CD8-positive, alpha-beta memory T cell (primary cell): ENCODE measurements around the gene ANKRD44. TPM values are rescaled to one million over a fixed set of nuclear protein-coding genes. Genes with fewer than 3 reads are reported as not detected.
A peak's percentile ranks its signal among the peaks of the same experiment; 100 is the strongest.

ENCODE experiments used
- CTCF ChIA-PET: fragments of 350-600 bp; sonication (Branson Sonifier 250); formaldehyde crosslinking; loops from one replicate; lab custom pipeline; 2021; ENCODE audit warnings: antibody characterized with exemption; lab: Charles Lee
- POLR2A ChIA-PET: fragments of 350-600 bp; sonication (Branson Sonifier 250); formaldehyde crosslinking; loops from one replicate; lab custom pipeline; 2021; ENCODE audit warnings: antibody characterized with exemption; lab: Charles Lee
- DNase-seq, 5 donors: peaks; one replicate each; pipeline versions ENCODE4 v3.0.0 to v3.0.0-alpha.2; 2020 to 2022; ENCODE audit warnings: mixed read lengths in 1 of 5
- H3K27ac ChIP-seq: one replicate; pipeline ENCODE4 v1.7.0; 2013; ENCODE audit warnings: low read depth, mild to moderate bottlenecking, low read length, moderate library complexity
- H3K27me3 ChIP-seq: 2 replicates; pipeline ENCODE4 v1.7.0; 2013; ENCODE audit warnings: low read length, mild to moderate bottlenecking; ENCODE audit not compliant: insufficient read depth, poor library complexity, severe bottlenecking
- H3K36me3 ChIP-seq: 2 replicates; pipeline ENCODE4 v1.7.0; 2013; ENCODE audit warnings: mild to moderate bottlenecking, low read length, moderate library complexity; ENCODE audit not compliant: insufficient read depth
- H3K4me1 ChIP-seq: 2 replicates; pipeline ENCODE4 v1.7.0; 2013; ENCODE audit warnings: mild to moderate bottlenecking, low read length, moderate library complexity; ENCODE audit not compliant: insufficient read depth
- H3K4me3 ChIP-seq: 2 replicates; pipeline ENCODE4 v1.7.0; 2013; ENCODE audit warnings: mild to moderate bottlenecking, low read length
- H3K9me3 ChIP-seq: 2 replicates; pipeline ENCODE4 v1.7.0; 2013; ENCODE audit warnings: mild to moderate bottlenecking, low read length
- H3K27ac Mint-ChIP-seq, 8 donors: one replicate each; pipeline ENCODE4 v1.8.0; 2020 to 2021; ENCODE audit warnings: mixed read lengths in 8 of 8, mild to moderate bottlenecking in 6 of 8, inconsistent platforms in 3 of 8, moderate library complexity in 3 of 8
- H3K27me3 Mint-ChIP-seq, 2 donors: one replicate each; pipeline ENCODE4 v1.8.0; 2020 to 2021; ENCODE audit warnings: mixed read lengths in 2 of 2, mild to moderate bottlenecking in 1 of 2, moderate library complexity in 1 of 2
- H3K36me3 Mint-ChIP-seq, 3 donors: one replicate each; pipeline ENCODE4 v1.8.0; 2020 to 2021; ENCODE audit warnings: mixed read lengths in 3 of 3, inconsistent platforms in 1 of 3, mild to moderate bottlenecking in 1 of 3
- H3K4me1 Mint-ChIP-seq, 3 donors: one replicate each; pipeline ENCODE4 v1.8.0; 2020 to 2021; ENCODE audit warnings: mixed read lengths in 3 of 3, inconsistent platforms in 1 of 3, mild to moderate bottlenecking in 1 of 3
- H3K4me3 Mint-ChIP-seq, 7 donors: one replicate each; pipeline ENCODE4 v1.8.0; 2020 to 2021; ENCODE audit warnings: mixed read lengths in 7 of 7, mild to moderate bottlenecking in 6 of 7, moderate library complexity in 4 of 7, inconsistent platforms in 2 of 7
- H3K9me3 Mint-ChIP-seq, 5 donors: one replicate each; pipeline ENCODE4 v1.8.0; 2020 to 2022; ENCODE audit warnings: mixed read lengths in 5 of 5, mild to moderate bottlenecking in 3 of 5, moderate library complexity in 2 of 5, inconsistent platforms in 1 of 5
- polyA plus RNA-seq: library from polyadenylated mRNA; unstranded; fragments of 300-500 nt; fragmentation: Illumina TruSeq; gene quantifications from one replicate; pipeline ENCODE4 v1.2.3, GENCODE V29; 2021
- total RNA-seq, 2 experiments: library from RNA; stranded (reverse); gene quantifications; one replicate each; pipeline ENCODE4 v1.2.3, GENCODE V29; 2021

Gene ANKRD44
- total and polyA plus RNA-seq, 3 experiments from 2014 or later, result 90.1 to 150 (median 142) TPM

DNA sequence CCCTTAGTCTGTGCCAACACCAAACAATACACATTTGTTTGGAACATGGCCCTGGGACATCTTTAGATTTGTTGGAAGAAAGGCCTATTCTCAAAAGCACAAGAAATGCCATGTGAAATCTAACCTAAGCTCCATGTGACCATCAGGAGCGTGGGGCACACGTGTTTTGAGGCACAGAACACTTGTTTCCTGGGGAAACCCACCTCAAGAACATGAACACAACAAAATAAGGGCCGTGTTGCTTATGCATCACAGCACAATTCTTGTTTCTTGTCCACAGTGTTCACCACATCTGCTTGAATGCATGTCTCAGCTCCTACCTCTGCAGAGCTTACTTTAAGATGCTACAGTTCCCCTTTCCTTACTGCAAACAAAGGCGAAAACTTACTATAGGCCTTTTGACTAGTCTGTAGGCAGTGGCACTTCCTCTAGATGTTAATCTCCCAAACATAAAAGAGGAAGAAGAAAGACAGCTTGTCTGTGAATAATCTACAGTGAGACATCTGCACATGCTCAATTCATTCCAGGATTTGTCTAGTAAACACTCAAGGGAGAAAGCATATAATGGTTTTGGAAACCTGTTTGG is 165.0 kb downstream of the ANKRD44 start:
- no peaks in the 10 kb centered on the region for H3K36me3 ChIP-seq
- POLR2A ChIA-PET, result interaction anchor here (0.5 to 0.6 kb wide), 4 partner anchors 53 to 346 kb away, joined by 3 to 4 read pairs (median 3); partner anchors contain the start of gene GTF3C3
- H3K4me1 ChIP-seq, result peaks cover 80% of the 10 kb centered on the region
- peak in 2 of 5 donors; percentile 37 to 66 for DNase-seq
- no peaks in the 10 kb centered on the region for H3K27me3 ChIP-seq
- CTCF ChIA-PET, result interaction anchor here (0.8 to 1.6 kb wide), 4 partner anchors 22 to 32 kb away, joined by 3 to 9 read pairs (median 4); no protein-coding TSS in a partner anchor
- Mint-ChIP-seq H3K27ac (peak overlapping the region in 7 of 8 donors; percentile 48 to 91 (median 90)), H3K4me3 (peak overlapping the region in 4 of 7 donors; percentile 6 to 65 (median 32)), H3K9me3 (no peaks in the 10 kb centered on the region), H3K36me3 (peaks cover 0 to 42% (median 2%) of the 10 kb centered on the region in 3 donors), H3K27me3 (no peaks in the 10 kb centered on the region), H3K4me1 (peaks cover 72 to 88% (median 85%) of the 10 kb centered on the region in 3 donors)
- no peak overlapping the region for H3K27ac ChIP-seq
- H3K9me3 ChIP-seq, result no peaks in the 10 kb centered on the region
- H3K4me3 ChIP-seq, result no peak overlapping the region

DNA sequence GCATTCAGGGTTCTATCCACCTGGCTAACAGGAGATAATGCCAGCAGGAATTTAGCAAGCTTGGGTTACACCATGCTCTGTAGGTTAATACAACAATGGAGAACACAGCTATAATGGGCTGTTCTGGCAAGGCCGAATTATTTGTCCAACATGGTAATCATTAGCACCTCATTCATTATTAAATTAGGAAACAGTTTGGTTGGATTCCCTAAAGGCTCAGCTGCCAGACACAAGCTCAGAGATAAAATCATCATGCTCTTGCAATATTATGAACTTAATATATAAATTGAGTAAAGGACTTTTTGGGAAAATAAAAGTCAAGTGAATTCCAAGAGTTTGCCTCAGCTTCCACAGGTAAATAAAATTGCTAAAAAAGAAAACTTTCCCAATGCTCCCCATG is 166.4 kb downstream of the ANKRD44 start:
- H3K36me3 Mint-ChIP-seq, result peaks cover 0 to 41% (median 3%) of the 10 kb centered on the region in 3 donors
- H3K4me3 ChIP-seq, result no peak overlapping the region
- no peaks in the 10 kb centered on the region for H3K27me3 Mint-ChIP-seq
- peaks cover 81% of the 10 kb centered on the region for H3K4me1 ChIP-seq
- no peaks in the 10 kb centered on the region for H3K27me3 ChIP-seq
- peaks cover 73 to 90% (median 85%) of the 10 kb centered on the region in 3 donors for H3K4me1 Mint-ChIP-seq
- peak overlapping the region in 7 of 8 donors; percentile 68 to 90 (median 73) for H3K27ac Mint-ChIP-seq
- no peak overlapping the region for H3K4me3 Mint-ChIP-seq
- CTCF ChIA-PET, result interaction anchor here (0.8 to 2.6 kb wide), 3 partner anchors 9 to 31 kb away, joined by 3 to 11 read pairs (median 9); no protein-coding TSS in a partner anchor
- H3K36me3 ChIP-seq, result no peaks in the 10 kb centered on the region
- POLR2A ChIA-PET, result no interaction called here
- H3K27ac ChIP-seq, result no peak overlapping the region
- H3K9me3 Mint-ChIP-seq, result no peaks in the 10 kb centered on the region
- DNase-seq, result no peak
- no peaks in the 10 kb centered on the region for H3K9me3 ChIP-seq

DNA sequence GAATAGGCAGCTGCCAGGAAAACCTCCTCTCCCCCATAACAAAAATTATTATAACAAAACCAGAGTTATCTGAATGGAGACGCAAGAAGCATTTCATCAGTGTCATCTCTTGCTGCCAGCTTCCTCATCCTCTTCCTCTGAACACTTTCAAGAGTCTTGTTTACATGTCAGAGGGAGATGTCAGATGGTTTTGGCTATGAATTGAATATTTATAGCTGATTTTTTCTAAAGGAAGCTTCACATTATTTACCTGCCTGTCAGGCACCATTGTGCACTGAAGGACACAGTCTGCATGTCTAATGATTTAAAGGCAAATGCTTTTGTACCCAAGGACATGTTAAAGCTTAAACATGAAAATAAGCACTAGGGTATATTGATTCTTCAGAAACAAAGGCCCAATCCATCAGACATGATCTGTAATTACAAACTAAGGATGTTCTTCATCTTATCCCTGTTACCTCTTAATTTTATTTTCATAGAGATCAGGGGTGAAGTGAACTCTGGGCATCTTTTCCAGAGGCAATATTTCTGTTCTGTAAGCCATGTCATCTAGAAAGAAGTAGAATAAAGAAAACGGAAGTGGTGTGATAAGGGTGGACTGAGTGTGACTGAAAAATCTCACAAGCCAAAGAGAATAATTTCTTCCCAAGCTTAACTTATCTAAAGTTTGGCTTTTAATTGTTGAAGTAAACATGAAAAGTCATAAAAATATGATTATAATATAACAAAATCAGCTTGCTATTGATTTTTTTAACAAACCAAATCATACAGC is 168.7 kb downstream of the ANKRD44 start:
- H3K27me3 Mint-ChIP-seq, result no peaks in the 10 kb centered on the region
- POLR2A ChIA-PET, result no interaction called here
- H3K9me3 Mint-ChIP-seq, result no peaks in the 10 kb centered on the region
- H3K4me1 Mint-ChIP-seq, result peaks cover 72 to 90% (median 85%) of the 10 kb centered on the region in 3 donors
- H3K27ac Mint-ChIP-seq, result peak overlapping the region; percentile 16 to 89 (median 72)
- no peaks in the 10 kb centered on the region for H3K27me3 ChIP-seq
- CTCF ChIA-PET, result interaction anchor here (0.9 to 2.6 kb wide), 3 partner anchors 21 to 42 kb away, joined by 3 to 11 read pairs (median 3); no protein-coding TSS in a partner anchor
- no peak for DNase-seq
- H3K4me3 ChIP-seq, result no peak overlapping the region
- peaks cover 0 to 36% (median 5%) of the 10 kb centered on the region in 3 donors for H3K36me3 Mint-ChIP-seq
- no peaks in the 10 kb centered on the region for H3K36me3 ChIP-seq
- peaks cover 82% of the 10 kb centered on the region for H3K4me1 ChIP-seq
- H3K4me3 Mint-ChIP-seq, result peak overlapping the region in 6 of 7 donors; percentile 13 to 50 (median 20)
- no peak overlapping the region for H3K27ac ChIP-seq
- no peaks in the 10 kb centered on the region for H3K9me3 ChIP-seq

DNA sequence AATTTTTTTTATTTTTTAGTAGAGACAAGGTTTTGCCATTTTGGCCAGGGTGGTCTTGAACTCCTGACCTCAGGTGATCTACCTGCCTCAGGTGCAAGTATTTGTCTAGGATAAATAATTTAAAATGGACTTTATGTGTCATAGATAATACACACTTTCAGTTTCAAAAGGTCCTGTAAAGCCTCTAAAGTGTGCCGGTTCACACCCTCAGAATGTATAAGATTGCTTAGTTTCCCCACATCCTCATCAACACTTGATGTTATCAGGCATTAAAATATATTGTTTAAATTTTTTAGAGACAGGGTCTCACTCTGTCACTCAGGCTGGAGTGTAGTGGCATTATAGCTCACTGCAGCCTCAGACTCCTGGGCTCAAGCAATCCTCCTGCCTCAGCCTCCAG is 170.5 kb downstream of the ANKRD44 start:
- peaks cover 84% of the 10 kb centered on the region for H3K4me1 ChIP-seq
- H3K27me3 ChIP-seq, result no peaks in the 10 kb centered on the region
- Mint-ChIP-seq H3K4me1 (peaks cover 74 to 90% (median 87%) of the 10 kb centered on the region in 3 donors), H3K27ac (peak overlapping the region in 7 of 8 donors; percentile 56 to 96 (median 89)), H3K9me3 (no peaks in the 10 kb centered on the region), H3K4me3 (peak overlapping the region in 5 of 7 donors; percentile 10 to 74 (median 69)), H3K27me3 (no peaks in the 10 kb centered on the region), H3K36me3 (peaks cover 0 to 46% (median 16%) of the 10 kb centered on the region in 3 donors)
- H3K4me3 ChIP-seq, result no peak overlapping the region
- H3K9me3 ChIP-seq, result no peaks in the 10 kb centered on the region
- ChIA-PET POLR2A (interaction anchor here (0.9 kb wide), 1 partner anchor 313 kb away, joined by 3 read pairs; the partner anchor contains the start of gene COQ10B), CTCF (interaction anchor here (0.7 to 1.5 kb wide), 3 partner anchors 10 to 54 kb away, joined by 3 read pairs; no protein-coding TSS in a partner anchor)
- H3K27ac ChIP-seq, result no peak overlapping the region
- no peak for DNase-seq
- H3K36me3 ChIP-seq, result peaks cover 17% of the 10 kb centered on the region

DNA sequence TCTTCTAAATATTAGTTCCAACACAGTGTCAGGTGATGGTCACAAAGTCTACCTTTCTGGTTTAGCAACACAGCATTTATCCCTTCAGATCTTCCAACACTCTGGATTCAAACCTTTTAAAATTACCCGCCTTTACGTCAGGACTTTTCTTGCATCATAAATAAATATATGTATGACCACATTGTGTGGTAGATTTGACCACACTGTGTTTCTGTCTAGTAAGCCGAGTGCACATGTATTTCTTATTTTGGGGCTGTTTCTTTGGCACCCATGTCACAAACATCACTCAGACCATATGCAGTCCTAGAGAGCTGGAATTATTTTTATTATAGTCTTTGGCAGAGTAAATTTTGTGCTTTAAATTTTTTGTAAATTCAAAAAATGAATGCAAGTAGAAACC is 172.1 kb downstream of the ANKRD44 start:
- H3K36me3 Mint-ChIP-seq, result peaks cover 0 to 46% (median 19%) of the 10 kb centered on the region in 3 donors
- H3K4me1 ChIP-seq, result peaks cover 76% of the 10 kb centered on the region
- no peak overlapping the region for H3K27ac ChIP-seq
- H3K27me3 ChIP-seq, result no peaks in the 10 kb centered on the region
- H3K4me3 ChIP-seq, result no peak overlapping the region
- H3K9me3 ChIP-seq, result no peaks in the 10 kb centered on the region
- peak in 1 of 5 donors; percentile 14 for DNase-seq
- CTCF ChIA-PET, result interaction anchor here (0.9 to 1.5 kb wide), 2 partner anchors 8 to 25 kb away, joined by 3 read pairs; no protein-coding TSS in a partner anchor
- peaks cover 77 to 94% (median 93%) of the 10 kb centered on the region in 3 donors for H3K4me1 Mint-ChIP-seq
- peak overlapping the region in 4 of 7 donors; percentile 3 to 46 (median 42) for H3K4me3 Mint-ChIP-seq
- POLR2A ChIA-PET, result no interaction called here
- peak overlapping the region in 7 of 8 donors; percentile 30 to 89 (median 71) for H3K27ac Mint-ChIP-seq
- no peaks in the 10 kb centered on the region for H3K9me3 Mint-ChIP-seq
- no peaks in the 10 kb centered on the region for H3K27me3 Mint-ChIP-seq
- H3K36me3 ChIP-seq, result peaks cover 25% of the 10 kb centered on the region

DNA sequence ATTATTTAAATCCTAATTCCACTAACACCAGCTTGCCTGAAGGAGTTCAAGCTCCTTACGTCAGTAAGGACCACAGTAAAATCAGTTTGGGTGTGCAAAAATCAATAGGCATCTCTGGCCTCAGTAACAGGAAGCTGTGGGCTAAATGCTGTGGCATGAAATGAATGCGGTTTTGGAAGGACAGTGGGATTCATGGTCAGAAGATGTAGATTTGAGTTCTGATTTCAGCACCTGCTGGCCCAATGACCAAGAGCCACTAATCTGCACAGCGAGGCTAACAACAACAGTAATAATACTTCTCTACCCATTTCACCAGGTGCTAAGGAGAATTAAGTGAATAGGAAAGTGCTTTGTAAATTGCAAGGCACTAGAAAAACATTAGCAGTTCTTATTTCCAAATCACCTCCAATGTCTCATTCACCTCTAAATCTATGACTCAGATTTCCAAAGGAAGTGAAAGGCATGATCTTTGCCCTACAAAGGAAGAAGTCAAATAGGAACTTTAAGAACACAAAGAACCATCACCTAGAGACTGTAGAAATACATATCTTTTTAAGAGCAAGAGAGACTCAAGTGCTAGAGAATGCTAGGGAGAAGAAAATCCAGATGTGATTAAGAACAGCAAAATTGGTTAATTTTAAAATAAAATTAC is 172.6 kb downstream of the ANKRD44 start:
- H3K4me1 ChIP-seq, result peaks cover 82% of the 10 kb centered on the region
- H3K36me3 Mint-ChIP-seq, result peaks cover 0 to 52% (median 24%) of the 10 kb centered on the region in 3 donors
- POLR2A ChIA-PET, result interaction anchor here (0.6 kb wide), 1 partner anchor 105 kb away, joined by 3 read pairs; no protein-coding TSS in a partner anchor

DNA sequence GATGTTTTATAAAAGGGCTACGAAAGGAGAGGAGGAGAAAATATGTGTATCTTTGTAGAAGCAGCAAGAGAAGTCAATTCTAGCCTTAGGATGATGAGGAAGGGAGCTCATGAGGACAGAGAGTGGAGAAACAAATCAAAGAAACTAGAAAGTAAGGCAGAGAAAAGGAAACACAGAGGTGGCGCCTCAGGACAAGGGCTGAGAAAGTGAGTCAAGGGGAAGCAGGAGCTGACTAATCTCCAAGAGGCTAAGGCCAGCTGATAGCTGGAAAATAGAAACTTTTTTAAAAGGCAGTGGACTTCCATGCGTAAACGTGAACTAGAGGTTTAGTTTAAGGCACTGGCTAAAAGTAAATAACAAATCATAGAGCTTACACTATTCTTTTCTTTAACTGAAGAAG is 173.3 kb downstream of the ANKRD44 start:
- Mint-ChIP-seq H3K9me3 (no peaks in the 10 kb centered on the region), H3K4me3 (peak overlapping the region in 6 of 7 donors; percentile 39 to 71 (median 49)), H3K4me1 (peaks cover 84 to 98% (median 97%) of the 10 kb centered on the region in 3 donors), H3K27me3 (no peaks in the 10 kb centered on the region), H3K27ac (peak overlapping the region; percentile 78 to 97 (median 86)), H3K36me3 (peaks cover 0 to 53% (median 26%) of the 10 kb centered on the region in 3 donors)
- Histone ChIP-seq H3K9me3 (no peaks in the 10 kb centered on the region), H3K27ac (no peak overlapping the region), H3K4me3 (no peak overlapping the region), H3K4me1 (peaks cover 84% of the 10 kb centered on the region), H3K36me3 (peaks cover 25% of the 10 kb centered on the region), H3K27me3 (no peaks in the 10 kb centered on the region)
- no peak for DNase-seq
- ChIA-PET POLR2A (interaction anchor here (0.6 kb wide), 1 partner anchor 50 kb away, joined by 3 read pairs; no protein-coding TSS in a partner anchor), CTCF (interaction anchor here (0.8 to 1.5 kb wide), 4 partner anchors 31 to 246 kb away, joined by 3 read pairs; no protein-coding TSS in a partner anchor)

More for the DNA sequence above, 172.6 kb downstream of the ANKRD44 start:
- Mint-ChIP-seq H3K27me3 (no peaks in the 10 kb centered on the region), H3K27ac (peak overlapping the region in 7 of 8 donors; percentile 81 to 97 (median 86)), H3K4me1 (peaks cover 82 to 98% (median 97%) of the 10 kb centered on the region in 3 donors), H3K4me3 (peak overlapping the region in 6 of 7 donors; percentile 33 to 64 (median 42)), H3K9me3 (no peaks in the 10 kb centered on the region)
- no peak for DNase-seq
- CTCF ChIA-PET, result interaction anchor here (1.3 to 1.5 kb wide), 2 partner anchors 30 to 190 kb away, joined by 3 read pairs; no protein-coding TSS in a partner anchor
- peaks cover 25% of the 10 kb centered on the region for H3K36me3 ChIP-seq
- no peak overlapping the region for H3K27ac ChIP-seq
- no peaks in the 10 kb centered on the region for H3K27me3 ChIP-seq
- H3K4me3 ChIP-seq, result no peak overlapping the region
- H3K9me3 ChIP-seq, result no peaks in the 10 kb centered on the region
